ENCODE data around the gene MAB21L4. TPM values are rescaled to one million over a fixed set of nuclear protein-coding genes. Genes with fewer than 3 reads are reported as not detected.
A peak's percentile ranks its signal among the peaks of the same experiment; 100 is the strongest.

MAB21L4 gene
- total RNA-seq, 1 experiment from 2014 or later: 3.0 TPM

- no peaks in the 10 kb centered on the region for H3K27me3 Mint-ChIP-seq (ENCODE audit: unreplicated experiment)
- TF ChIP-seq CTCF (IDR thresholded peaks at IDR 0.05; ENCODE audit: unreplicated experiment): no peak
- BruUV-seq (replicated peaks): no TSS peak
- peaks cover 31% of the 10 kb centered on the region for H3K36me3 Mint-ChIP-seq (ENCODE audit: insufficient read depth, unreplicated experiment)
- H3K4me3 Mint-ChIP-seq (ENCODE audit: low read depth, unreplicated experiment): no peak overlapping the region
- CTCF ChIA-PET: interaction anchor here (0.9 to 1.2 kb wide), 4 partner anchors 9 to 95 kb away, joined by 3 to 6 read pairs (median 4); no protein-coding TSS in a partner anchor
- H3K9me3 Mint-ChIP-seq (ENCODE audit: low read depth, unreplicated experiment): no peaks in the 10 kb centered on the region
- peak overlapping the region; percentile 20 for H3K27ac Mint-ChIP-seq (ENCODE audit: unreplicated experiment)
- H3K4me1 Mint-ChIP-seq (ENCODE audit: low read depth, unreplicated experiment): peaks cover 50% of the 10 kb centered on the region
- no peak for DNase-seq
- intact Hi-C loops (cut with micrococcal nuclease; ENCODE audit: unreplicated experiment): no loop called here
Measured at GRCh38 chr2:240896394-240896793, 438 bp upstream of the MAB21L4 start.

- CTCF ChIA-PET: no interaction called here
- peaks cover 31% of the 10 kb centered on the region for H3K36me3 Mint-ChIP-seq (ENCODE audit: insufficient read depth, unreplicated experiment)
- H3K27me3 Mint-ChIP-seq (ENCODE audit: unreplicated experiment): no peaks in the 10 kb centered on the region
- H3K4me3 Mint-ChIP-seq (ENCODE audit: low read depth, unreplicated experiment): no peak overlapping the region
- no peak for DNase-seq
- H3K27ac Mint-ChIP-seq (ENCODE audit: unreplicated experiment): no peak overlapping the region
- intact Hi-C loops (cut with micrococcal nuclease; ENCODE audit: unreplicated experiment): no loop called here
- no peak for TF ChIP-seq CTCF (IDR thresholded peaks at IDR 0.05; ENCODE audit: unreplicated experiment)
- no TSS peak for BruUV-seq (replicated peaks)
- H3K9me3 Mint-ChIP-seq (ENCODE audit: low read depth, unreplicated experiment): no peaks in the 10 kb centered on the region
- peaks cover 50% of the 10 kb centered on the region for H3K4me1 Mint-ChIP-seq (ENCODE audit: low read depth, unreplicated experiment)
Measured at GRCh38 chr2:240894836-240895558, 959 bp downstream of the MAB21L4 start.

- H3K9me3 Mint-ChIP-seq (ENCODE audit: low read depth, unreplicated experiment): no peaks in the 10 kb centered on the region
- H3K36me3 Mint-ChIP-seq (ENCODE audit: insufficient read depth, unreplicated experiment): peaks cover 31% of the 10 kb centered on the region
- peak overlapping the region; percentile 12 for H3K4me3 Mint-ChIP-seq (ENCODE audit: low read depth, unreplicated experiment)
- no peak overlapping the region for H3K27ac Mint-ChIP-seq (ENCODE audit: unreplicated experiment)
- CTCF ChIA-PET: interaction anchor here (1.1 kb wide), 1 partner anchor 20 kb away, joined by 4 read pairs; no protein-coding TSS in a partner anchor
- no TSS peak for BruUV-seq (replicated peaks)
- intact Hi-C loops (cut with micrococcal nuclease; ENCODE audit: unreplicated experiment): no loop called here
- TF ChIP-seq CTCF (IDR thresholded peaks at IDR 0.05; ENCODE audit: unreplicated experiment): no peak
- H3K4me1 Mint-ChIP-seq (ENCODE audit: low read depth, unreplicated experiment): peaks cover 46% of the 10 kb centered on the region
- no peaks in the 10 kb centered on the region for H3K27me3 Mint-ChIP-seq (ENCODE audit: unreplicated experiment)
- no peak for DNase-seq
Measured at GRCh38 chr2:240894006-240894405, 1.9 kb downstream of the MAB21L4 start.

GRCh38 chr2:240893363-240893844 lies 2.6 kb downstream of the MAB21L4 start:
- peaks cover 40% of the 10 kb centered on the region for H3K4me1 Mint-ChIP-seq (ENCODE audit: low read depth, unreplicated experiment)
- peaks cover 31% of the 10 kb centered on the region for H3K36me3 Mint-ChIP-seq (ENCODE audit: insufficient read depth, unreplicated experiment)
- intact Hi-C loops (cut with micrococcal nuclease; ENCODE audit: unreplicated experiment): no loop called here
- no peak overlapping the region for H3K27ac Mint-ChIP-seq (ENCODE audit: unreplicated experiment)
- H3K27me3 Mint-ChIP-seq (ENCODE audit: unreplicated experiment): no peaks in the 10 kb centered on the region
- CTCF ChIA-PET: interaction anchor here (1.1 kb wide), 1 partner anchor 21 kb away, joined by 4 read pairs; no protein-coding TSS in a partner anchor
- peak overlapping the region; percentile 12 for H3K4me3 Mint-ChIP-seq (ENCODE audit: low read depth, unreplicated experiment)
- no TSS peak for BruUV-seq (replicated peaks)
- no peak for TF ChIP-seq CTCF (IDR thresholded peaks at IDR 0.05; ENCODE audit: unreplicated experiment)
- peak; percentile 39 for DNase-seq
- H3K9me3 Mint-ChIP-seq (ENCODE audit: low read depth, unreplicated experiment): no peaks in the 10 kb centered on the region
